Transverse colon (tissue), 3 donors: ENCODE results near the gene PASK.

Experiments used
- POLR2A ChIP-seq: fragments of 450-650 bp; IDR thresholded peaks from one replicate; pipeline ENCODE4 v1.6.1; 2016; ENCODE audit warnings: antibody characterized with exemption, mild to moderate bottlenecking, moderate library complexity
- TF ChIP-seq, protein P1 (sequence below), 5 experiments: fragments of 200-600 bp in 3 of 5; fragments of 450-650 bp in 2 of 5; sonication (generic) in 3 of 5; IDR thresholded peaks; 1 replicate in 2 of 5; 2 replicates in 3 of 5; pipeline ENCODE4 v1.5.1; 2016 to 2017; ENCODE audit warnings: antibody characterized with exemption in 5 of 5, inconsistent platforms in 3 of 5, mild to moderate bottlenecking in 2 of 5, moderate library complexity in 1 of 5

DNA sequence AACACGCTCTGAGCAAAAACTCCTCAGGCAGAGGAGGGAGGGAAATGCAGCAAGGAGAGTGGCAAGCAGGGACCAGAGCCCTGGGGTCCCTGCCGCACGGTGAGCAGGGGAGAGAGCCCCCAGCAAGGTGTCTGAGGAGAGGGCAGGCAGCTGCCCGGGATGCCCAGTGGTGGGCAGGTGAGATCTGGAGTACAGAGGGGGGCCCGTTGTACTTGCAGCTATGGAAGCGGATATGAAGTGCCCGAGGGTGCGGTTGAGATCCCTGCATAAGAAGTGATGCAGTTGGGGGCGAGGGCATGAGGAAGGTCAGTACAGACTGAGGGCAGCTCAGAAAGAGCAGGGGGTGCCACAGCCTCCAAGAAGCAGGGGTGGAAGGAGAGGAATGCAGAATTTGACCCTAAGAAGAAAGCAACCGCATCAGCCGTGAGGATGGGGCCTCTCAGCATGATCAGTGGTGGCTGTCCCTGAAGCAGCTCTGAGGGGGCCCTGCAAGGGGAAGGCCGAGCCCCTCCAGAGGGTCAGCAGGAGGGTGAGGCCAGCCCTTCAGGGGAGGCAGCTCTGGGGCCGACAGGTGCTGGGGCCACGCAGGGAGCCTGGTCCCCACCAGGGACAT is 76.6 kb downstream of the PASK start:
- TF ChIP-seq, protein P1, sequence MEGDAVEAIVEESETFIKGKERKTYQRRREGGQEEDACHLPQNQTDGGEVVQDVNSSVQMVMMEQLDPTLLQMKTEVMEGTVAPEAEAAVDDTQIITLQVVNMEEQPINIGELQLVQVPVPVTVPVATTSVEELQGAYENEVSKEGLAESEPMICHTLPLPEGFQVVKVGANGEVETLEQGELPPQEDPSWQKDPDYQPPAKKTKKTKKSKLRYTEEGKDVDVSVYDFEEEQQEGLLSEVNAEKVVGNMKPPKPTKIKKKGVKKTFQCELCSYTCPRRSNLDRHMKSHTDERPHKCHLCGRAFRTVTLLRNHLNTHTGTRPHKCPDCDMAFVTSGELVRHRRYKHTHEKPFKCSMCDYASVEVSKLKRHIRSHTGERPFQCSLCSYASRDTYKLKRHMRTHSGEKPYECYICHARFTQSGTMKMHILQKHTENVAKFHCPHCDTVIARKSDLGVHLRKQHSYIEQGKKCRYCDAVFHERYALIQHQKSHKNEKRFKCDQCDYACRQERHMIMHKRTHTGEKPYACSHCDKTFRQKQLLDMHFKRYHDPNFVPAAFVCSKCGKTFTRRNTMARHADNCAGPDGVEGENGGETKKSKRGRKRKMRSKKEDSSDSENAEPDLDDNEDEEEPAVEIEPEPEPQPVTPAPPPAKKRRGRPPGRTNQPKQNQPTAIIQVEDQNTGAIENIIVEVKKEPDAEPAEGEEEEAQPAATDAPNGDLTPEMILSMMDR (IDR thresholded peaks at IDR 0.05): no peak
- TF ChIP-seq POLR2A: no peak
